Inferior parietal cortex (tissue), 1 donor: ENCODE results near the gene CPED1.
A peak's percentile ranks its signal among the peaks of the same experiment; 100 is the strongest.
"Not testable (repeated sequence)": the region's sequence is repeated elsewhere in the genome, so short reads cannot be mapped to it uniquely, and the experiment has no call there.

Source experiments
- DNase-seq: peaks from one replicate; pipeline ENCODE4 v3.0.0-alpha.2; 2016; ENCODE audit errors: extremely low spot score

CPED1 gene

DNA sequence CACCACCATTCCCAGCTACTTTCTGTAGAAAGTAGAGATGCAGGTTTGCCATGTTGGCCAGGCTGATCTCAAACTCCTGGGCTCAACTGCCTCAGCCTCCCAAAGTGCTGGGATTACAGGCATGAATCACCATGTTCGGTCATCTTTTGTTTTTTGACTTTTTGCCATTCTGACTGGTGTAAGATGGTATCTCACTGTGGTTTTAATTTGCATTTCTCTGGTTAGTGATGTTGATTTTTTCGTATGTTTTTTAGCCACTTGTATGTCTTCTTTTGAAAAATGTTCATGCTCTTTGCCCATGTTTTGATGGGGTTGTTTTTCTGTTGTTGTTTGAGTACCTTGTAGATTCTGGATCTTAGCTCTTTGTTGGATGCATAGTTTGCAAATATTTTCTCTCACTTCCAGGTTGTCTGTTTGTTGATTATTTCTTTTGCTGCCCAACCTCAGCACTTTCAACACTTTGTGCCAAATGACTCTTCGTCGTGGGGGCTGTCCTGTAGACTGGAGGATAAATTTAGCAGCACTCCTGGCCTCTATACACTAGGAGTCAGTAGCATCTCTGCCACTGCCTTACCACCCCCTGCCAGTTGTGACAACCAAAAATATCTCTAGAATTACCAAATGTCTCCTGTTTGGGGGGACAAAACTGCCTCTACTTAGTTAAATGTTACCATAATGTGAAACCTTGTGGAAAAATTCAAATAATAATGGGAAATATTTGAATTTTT is 6.5 kb upstream of the CPED1 start:
- DNase-seq, result no peak

DNA sequence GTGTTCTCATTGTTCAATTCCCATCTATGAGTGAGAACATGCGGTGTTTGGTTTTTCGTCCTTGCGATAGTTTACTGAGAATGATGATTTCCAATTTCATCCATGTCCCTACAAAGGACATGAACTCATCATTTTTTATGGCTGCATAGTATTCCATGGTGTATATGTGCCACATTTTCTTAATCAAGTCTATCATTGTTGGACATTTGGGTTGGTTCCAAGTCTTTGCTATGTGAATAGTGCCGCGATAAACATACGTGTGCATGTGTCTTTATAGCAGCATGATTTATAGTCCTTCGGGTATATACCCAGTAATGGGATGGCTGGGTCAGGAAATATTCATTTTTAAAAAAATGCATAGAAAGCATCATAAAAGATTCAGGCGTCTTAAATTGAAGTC is 4.9 kb upstream of the CPED1 start:
- DNase-seq, result not testable (repeated sequence)

DNA sequence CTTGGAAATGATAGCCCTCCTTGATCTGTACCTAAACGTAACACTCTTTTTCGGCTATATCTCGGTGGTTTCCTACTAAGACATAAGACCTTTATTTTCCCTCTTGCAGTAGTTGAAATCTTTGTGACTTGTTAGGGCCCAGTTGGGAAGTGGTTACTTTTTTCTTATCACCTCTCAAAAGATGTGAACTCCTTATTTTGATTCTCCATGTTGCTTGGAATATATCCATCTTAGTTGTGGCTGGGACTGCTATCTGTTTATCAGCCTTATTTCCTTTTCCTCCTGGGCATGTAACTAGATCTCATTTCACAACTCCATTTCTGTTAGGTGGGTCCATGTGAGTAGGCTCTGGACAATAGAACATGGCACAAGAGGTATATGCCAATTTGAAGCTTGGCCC is 4.1 kb upstream of the CPED1 start:
- no peak for DNase-seq

DNA sequence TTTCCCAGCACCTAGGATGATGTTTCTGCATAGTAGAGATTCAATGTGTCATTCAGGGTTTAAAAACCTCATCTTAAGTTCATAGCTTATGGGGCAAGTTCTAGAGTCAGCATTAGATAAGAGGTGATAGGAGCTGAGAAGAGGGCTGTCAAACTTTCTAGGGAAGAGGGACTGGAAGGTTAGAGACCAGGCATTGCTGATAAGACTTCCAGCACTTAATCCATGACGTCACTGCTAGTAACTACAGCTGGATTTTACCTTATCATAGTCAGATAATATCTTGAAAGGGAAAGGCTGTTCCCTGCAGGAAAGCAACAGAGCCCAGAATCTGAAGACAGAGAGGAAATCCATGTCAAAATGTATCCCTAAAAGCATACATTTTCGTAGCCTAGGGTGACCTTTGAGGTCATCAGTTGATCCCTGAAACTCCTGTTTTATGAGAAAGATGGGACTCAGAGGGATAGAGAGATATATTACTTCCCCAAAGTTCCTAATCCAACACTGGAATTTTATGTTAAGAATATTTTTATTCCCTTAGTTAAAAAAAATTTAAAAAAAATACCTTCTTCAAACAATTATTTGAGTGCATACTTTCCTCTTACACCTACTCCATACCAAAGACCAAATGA is 3.3 kb upstream of the CPED1 start:
- no peak for DNase-seq

DNA sequence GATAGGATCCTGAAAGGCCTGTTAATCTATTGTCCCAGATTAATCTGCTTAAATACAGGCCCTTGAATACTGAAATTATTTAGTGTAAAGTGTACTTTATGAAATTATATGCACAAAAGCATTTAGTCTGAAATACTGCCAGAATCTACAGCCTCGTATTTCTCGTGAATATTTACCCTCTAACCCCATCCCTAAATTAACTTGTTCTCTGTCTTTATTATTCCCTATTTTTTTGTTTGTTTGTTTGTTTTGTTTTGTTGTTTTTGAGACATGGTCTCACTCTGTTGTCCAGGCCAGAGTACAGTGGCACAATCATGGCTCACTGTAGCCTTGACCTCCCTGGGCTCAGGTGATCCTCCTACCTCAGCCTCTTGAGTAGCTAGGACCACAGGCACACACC is 2.7 kb upstream of the CPED1 start:
- DNase-seq, result no peak

DNA sequence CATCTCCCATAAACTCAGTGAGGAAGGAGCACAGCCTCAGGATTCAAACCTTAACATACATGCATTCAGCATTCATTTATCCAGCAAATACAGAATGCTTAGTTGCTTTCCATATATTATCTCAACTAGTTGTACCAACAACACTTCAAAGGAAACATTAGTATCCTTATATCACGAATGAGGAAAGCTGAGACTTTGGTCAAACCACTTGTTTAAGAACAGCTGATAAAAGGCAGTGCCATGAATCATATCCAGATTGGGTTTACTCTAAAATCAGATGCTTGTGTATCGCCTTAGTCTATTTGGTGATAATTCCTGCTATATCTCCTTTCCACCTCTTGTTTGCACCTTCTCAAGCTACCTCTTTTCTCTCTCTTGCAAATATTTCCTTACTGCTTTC is 1.9 kb upstream of the CPED1 start:
- no peak for DNase-seq

DNA sequence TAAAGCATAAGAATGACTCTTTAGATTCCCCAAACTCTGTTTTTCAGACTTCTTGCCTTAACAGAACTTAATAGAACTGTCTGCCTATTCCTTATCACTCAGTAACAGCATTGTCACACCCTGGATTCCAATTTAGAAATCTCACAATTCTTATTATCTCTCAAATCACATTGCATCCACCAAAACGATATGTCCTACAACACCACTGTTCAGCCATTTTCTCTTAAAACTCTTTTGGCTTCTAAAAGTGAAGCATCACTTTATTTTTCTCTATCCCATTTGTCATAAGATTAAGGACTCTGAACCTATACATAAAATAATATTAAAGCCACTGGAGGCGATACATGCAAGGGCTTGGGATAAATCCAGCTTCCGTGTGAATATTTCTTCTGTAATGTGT is 1.2 kb upstream of the CPED1 start:
- no peak for DNase-seq

DNA sequence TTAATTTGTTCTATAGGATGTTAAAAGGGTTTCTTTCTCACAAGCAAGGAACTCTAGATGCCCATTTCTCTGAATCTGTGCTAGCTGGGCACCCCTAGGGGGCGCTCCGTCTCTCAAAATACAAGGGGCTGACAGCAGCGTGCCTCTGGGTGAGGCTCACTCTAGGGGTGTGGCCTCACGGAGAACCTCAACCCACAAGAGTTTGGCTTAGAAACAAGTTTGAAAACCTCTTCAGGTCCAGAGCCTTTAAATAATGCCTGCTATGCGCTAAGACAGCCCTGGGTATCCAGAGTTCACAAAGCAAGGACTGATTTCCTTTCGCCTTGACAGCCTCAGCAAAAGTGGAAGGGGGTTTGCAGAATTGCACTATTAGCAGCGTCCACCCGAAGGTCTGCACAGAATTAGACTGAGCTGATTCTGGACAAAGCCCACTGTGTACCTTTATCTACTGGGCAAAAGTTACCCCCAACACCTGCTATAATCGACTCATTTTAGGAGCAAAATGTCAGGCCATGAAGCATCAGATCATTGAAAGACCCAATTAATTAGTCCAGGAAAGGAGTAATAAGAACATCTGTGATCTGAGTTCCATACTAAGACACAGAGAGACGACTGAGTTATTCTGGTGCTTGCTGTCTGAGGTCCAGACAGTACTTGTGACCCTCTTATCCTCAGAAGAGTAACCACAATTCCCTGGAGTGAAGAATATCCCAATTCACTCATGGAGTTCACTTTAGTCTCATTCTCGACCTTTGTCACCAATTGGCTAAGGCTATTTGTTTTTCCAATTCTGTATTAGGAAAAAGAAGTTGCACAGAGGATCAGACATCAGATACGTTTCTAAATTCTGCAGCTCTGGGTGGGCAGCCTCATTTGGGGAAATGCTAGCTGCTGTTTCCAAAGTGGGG is 574 bp upstream of the CPED1 start:
- DNase-seq, result peak; percentile 94

DNA sequence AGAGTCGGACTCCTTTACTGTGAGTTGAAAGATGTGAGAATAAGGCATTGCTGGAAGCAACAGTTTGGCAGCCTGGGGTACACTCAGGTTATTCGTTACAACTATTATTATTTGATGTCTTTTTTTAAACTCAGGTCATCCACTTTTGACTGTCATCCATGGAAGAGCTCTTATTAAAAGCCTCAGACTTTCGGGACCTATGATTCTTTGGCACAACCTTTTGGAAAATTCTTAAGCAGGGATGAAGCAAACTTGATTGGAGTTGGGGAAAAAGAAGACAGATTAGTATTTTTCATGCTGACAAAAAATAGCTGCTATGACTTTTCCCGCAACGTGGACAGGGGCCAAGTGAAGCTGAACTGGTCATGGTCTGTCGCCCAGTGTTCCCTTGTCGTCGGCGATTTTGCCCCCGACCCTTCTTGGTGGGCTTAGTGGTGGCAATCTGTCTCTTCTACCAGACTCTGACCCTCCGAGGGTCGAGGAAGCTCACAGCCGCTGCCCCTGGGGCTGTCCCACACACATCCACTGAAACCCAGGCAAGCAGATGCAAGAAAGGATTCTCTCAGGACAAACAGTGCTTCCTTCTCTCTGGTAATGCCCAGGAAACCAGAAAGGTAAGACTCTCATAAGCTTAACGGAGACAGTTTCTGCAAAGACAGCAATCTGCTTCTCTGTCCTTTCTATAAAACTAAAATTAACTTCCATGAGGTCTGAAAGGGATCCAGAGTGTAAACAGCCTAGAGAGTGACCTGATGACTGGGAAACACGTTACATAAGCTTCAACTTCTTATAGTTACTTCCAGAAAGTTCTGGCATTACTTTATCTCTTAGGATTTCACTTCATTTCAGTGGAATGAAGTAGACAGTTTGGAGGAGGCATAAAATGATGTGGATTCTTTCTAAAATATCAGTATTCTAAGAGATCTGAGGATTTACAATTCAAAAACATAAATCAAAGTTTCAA is 1.0 kb downstream of the CPED1 start:
- no peak for DNase-seq

DNA sequence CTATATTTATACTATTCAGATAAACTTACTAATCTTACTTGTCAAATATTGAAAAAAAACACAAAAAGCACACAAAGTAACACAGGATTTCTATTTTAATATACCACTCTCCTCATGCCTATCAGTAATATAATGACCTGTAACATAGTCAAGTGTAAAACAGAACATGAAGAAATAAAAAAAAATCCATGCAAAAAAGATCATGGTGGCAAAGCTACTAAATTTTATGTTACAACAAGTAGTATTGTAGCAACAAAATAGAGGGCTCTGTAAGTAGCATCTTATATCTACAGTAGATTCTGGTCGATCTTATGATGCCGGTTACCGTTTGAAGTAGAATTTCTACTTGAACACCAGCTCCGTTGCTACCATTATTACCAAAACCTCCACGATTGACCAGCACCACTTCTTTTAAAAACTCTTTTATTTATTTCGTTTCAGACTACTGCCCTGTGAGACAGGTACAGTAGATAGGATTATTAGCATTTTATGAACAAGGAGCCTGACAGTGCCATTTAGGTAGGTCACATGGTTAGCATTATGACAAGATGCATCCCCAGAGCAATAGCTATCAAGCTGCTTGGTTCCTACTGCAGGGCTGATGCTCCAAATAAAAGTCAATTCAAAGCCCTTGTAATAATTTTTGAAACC is 2.1 kb downstream of the CPED1 start:
- no peak for DNase-seq

DNA sequence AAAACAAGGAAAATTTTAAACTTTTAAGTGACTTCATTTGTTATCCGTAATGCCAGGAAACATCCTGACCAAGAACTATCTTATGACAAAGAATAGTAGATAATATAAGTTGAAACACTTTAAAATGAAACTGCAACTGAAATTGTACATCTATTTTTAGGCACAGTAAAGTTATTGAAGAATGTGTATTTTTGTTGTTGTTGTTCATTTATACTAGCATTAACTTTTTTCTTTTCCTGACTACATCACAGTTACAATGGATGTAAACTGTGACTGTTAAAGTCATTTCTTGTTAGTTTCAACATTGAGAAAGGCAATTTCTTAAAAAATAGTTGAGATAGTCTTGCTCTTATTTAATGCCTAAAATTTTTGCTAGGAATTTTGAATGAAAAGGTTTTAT is 2.6 kb downstream of the CPED1 start:
- no peak for DNase-seq

DNA sequence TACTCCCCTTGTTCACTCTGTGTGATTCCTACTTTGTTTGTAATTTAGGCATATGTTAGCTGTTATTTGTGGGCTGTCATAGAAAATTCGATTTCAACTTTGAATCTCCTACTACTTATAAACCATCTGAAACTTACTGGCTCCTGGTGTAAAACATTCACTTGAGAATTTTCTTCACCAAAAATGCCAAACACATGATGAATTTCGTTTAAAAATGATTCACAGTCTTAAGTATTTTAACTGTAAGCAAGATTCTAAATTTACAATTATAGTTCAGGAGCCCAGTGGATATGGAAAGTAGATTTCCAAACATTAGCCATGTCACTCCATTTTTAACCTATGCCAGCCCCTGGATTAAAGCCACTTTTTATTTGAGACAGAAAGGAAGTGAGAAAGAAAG is 3.1 kb downstream of the CPED1 start:
- no peak for DNase-seq

DNA sequence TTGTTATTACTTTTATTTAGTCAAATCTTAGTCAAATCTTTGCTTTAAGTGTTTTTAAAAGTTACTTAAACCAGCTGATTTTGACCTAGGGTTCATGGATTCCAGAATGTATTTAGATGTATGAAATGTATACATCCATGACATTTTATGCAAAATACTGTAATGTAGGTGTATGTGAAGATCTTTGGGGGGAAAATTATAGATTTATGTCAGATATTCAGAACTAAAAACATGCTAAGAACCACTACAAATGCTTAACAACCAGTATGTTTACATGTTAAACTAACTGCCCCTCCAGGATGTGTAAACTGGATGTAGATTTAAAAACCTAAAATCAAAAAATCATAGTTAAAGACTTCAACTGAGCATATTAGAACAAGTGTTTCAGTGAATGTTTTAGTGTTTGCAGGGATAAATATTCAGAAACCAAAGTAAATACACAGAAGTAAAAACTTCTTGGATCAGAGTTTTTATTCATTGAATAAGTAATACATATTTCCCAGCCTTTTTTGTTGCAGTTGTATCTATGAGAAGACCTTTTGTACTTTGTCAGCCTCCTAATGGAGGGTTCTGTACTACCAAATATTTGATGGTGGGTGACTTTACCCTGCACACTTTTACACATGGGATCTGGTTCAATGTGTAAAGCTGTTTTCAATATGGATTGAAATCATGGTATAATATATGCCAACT is 3.9 kb downstream of the CPED1 start:
- DNase-seq, result no peak

DNA sequence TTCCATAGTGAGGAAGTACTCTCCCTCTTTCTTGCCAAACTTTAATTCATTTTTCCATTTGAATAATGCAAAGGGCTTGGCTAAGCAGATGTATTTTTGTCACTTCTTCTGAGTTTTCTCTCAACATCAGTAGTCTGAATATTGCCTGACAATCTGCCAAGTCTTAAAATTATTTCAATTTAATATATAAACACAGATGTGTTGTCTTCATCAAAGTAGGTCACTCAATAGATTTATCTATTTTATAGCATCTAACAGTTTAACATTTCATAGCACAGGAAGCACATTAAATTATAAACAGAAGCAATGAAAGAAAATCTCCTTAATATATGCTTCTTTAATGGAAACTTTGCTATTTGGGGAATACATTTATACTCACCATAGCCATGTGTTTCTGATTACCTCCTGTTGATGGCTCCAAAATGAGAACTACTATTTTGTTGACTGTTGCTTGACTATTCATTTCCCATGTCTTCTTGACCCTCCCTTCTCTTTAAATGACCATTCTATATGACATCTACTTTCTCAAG is 4.5 kb downstream of the CPED1 start:
- DNase-seq, result no peak

DNA sequence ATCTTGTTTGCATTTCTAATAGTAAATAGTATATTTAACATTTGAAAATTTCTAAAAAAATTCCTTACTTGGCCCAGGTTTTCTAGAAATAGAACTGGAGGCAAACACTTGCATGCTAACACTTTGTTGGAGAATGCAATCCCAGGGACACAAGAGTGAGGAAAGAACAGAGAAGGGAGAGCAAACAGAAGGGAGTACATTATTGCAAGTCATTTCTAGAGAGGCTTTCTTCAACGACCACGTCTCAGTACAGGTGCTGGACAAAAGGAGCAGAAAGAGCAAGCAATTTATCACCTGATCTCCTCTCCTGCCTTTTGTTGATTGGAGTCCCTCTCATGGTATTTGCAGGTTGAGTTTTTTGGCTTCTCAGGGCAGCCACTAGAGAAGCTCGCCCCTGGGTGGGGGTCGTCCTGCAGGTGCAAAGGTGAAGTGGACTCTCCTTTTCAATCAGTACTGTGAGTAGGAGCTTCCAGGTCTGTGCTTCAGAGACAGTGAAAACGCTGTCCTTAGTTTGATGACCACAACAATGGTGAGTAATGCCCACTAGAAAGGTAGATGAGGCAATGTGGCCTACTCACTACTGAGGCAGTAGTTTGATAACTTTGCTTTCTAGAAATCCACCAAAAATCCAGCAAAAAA is 5.2 kb downstream of the CPED1 start:
- no peak for DNase-seq

DNA sequence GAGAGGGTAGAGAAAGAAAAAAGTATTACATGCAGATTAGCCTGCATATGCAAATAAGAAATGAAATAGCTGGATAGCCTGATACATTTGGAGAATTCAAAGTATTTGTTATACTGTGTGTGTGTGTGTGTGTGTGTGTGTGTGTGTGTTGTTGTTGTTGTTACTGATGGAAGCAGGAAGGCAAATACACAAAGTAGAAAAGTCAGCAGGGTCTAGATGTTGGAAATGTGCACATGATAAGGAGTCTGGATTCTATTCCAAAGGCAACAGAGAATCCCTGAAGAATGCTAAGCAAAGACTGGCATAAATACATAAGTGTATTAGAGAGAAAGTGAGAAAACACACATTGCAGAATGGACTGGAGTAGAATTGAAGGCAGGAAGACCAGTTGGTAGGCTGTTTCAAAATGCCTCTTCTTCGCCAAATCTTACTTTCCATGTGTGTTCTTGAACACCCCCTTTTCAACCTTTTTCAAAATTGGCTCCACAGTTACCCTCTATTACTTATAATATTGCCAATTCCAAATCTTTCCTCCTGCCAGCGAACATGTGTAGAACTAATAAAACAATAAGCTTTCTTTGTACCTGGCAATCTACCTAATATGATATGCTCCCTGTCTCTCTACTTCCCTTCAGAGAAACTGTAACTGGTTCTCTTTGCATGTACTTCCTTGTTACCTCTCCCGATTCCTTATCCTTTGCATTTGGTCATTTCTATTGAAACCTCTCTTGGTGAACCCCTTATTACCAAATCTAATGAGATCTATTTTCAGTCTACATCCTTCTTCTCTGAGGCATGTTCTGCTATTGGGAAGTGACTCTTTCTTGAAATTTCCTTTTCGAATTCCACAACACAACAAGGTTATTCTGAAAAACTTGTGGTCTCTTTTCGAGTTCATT is 6.2 kb downstream of the CPED1 start:
- DNase-seq, result no peak

DNA sequence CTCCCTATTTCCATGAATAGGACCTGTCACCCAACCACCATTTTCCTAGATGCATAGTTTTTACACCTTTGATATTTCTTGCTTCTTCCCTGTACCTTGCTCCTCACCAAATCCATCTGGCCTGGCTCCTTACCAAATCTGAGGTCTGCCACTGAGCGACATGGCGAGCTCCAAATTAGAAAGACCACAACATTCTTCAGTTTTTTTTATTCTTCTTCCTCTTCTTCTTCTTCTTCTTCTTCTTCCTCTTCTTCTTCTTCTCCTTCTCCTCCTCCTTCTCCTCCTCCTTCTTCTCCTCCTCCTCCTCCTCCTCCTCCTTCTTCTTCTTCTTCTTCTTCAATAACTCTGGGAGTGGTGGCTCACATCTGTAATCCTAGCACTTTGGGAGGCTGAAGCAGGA is 7.1 kb downstream of the CPED1 start:
- no peak for DNase-seq

DNA sequence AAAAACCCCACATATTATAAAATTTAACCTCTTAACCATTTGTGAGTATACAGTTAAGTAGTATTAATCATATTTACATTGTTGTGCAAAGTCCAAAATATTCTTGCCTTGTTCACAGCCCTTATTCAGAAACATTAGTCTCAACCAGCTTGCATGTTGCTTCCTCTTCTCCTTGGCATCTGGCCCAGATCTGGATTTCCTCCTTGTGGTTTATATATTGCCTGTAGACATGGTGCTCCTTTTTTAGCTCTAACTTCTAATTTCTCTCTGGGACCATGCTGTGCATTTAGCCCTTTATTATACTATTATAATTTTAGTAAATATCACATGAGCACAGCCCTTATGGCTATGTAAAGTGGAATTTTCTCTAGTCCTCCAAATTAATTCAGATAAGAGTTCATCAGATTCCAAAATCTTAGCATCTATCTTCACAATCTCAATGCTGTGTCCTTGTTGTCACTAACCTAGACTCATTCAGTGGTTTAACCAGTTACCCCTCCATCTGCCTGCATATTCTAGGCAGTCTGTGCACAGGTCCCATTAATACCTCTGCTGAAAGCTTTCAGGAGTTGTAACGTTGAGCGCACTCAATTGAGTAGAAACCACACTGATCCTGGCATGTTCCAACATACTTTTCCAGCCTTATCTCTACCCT is 7.9 kb downstream of the CPED1 start:
- no peak for DNase-seq
